Measurements from ENCODE around the gene GRAMD4.

The GRAMD4 gene

DNA sequence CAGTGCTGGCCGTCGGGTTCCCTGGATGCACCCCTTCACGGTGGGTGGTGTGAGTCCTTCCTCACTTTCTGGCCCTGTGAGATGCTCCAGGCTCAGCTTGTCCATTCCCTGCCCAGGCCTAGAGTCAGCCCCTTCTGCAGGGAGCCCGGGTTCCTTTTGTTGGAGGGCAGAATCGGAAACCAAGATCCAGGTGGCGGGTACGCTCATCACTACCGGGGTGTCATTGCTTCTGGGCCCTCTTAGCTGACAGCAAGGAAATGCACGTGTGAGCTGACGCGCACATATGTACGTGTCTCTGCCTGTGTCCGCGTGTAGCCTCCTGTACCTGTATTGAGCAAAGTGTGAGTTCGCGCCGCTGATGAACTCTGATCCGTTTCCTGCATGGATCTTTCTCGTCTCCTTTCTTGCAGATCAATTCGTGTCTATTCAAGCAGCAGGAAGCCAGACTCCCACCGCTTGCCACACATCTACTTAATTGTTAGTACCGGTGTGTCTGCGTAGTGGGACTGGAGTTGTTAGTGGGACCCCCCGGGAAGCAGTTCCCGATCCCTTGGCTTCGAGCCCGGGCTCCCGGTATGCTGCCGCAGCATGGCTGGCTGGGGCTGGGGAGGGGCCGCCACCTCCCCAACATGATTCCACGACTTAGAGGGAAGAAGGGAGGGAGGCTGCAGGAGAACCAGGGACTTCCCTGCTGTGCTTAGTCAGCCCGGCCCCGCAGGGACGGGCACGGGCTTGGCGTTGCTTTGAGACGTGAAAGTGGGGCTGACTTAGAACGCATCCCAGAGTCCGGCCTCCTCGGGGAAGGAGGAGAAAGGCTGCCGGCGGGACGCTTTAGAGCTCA, 35.9 kb upstream of the GRAMD4 start:
- no peak for DNase-seq

DNA sequence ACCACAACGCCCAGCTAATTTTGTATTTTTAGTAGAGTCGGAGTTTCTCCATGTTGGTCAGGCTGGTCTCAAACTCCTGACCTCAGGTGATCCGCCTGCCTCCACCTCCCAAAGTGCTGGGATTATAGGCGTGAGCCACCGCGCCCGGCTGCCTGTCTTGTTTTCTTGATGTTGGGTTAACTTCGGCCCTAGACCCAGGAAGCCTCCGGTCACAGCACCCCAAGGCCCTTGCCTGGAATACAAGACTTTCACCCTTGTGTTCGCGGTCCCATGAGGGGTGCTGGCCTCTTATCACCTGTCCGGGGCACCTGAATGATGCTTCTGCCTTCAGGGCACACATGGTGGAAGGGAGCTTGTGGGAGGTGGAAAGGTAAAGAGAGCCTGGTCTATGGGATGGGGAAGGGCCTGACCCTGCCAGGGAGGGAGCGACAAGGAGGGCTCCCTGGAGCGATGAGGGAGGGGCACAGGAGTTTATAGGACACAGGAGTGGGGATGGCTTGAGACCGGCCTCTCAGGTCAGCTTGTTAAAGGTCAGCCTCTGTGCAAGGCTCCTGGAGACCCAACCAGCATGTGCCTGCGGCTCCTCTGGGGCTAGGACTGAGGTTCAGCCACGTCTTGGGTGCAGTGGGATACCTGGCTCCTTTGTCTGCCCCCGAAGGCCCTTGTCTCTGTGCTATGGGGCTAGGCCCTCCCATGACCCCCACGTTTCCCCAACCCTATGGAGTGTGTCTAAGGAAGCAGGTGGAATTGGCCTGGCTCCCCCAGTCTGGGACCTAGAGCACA, 34.7 kb upstream of the GRAMD4 start:
- no peak for DNase-seq

DNA sequence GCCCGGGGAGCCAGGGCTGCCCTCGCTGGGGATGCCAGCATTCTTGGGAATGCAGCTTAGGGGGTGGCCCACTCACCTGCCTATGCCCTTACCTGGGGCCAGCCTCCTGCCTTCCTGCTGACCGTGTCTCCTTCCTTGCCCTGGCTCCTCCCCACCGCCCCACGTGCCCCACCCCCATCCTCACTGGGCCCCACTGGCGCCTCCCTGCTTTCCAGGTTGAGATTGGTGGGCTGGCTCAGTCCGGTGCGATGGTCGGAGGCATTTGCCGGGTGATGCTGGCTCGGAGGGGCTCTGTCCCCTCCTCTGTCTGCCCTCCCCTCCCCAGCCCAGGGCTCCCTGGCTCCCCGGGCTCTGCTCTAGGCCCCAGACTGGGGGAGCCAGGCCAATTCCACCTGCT, 34.1 kb upstream of the GRAMD4 start:
- no peak for DNase-seq

DNA sequence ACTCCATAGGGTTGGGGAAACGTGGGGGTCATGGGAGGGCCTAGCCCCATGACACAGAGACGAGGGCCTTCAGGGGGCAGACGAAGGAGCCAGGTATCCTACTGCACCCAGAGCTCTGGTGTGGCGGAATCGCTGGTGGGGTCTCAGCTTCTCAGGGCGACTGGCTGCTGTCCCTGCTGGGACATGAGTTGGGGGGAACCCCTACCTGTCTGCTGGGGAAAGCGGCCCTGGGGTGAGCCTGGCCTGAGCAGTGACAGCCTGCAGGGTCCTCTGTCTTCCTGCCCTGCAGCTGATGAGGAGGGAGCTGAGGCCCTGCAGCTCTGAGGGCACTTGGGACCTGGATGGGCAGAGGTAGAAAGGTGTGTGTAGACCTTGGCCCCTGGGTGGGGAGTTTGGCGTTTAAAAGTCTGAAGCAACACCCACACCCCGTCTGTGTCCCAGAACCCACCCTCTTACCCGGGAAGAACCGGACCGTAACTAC, 33.6 kb upstream of the GRAMD4 start:
- no peak for DNase-seq

DNA sequence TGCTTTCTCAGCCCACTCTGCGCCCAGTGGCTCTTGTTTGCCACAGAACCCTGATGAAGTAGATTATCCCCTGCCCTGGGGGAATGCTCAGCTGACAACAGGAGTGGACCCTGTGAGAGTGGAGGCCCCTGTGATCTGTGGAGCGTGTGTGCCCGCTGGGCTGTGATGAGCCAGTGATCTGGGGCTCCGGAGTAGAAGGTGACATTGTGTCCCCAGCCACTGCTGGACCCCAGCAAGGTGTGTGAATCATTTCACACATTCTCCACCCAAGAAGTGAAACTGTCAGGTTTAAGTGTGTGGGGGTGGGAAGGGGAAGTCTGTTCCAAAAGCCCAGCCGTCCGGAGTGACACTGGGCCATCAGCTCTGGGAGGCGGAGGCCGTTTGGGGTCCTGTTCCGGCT, 33.1 kb upstream of the GRAMD4 start:
- DNase-seq: no peak

DNA sequence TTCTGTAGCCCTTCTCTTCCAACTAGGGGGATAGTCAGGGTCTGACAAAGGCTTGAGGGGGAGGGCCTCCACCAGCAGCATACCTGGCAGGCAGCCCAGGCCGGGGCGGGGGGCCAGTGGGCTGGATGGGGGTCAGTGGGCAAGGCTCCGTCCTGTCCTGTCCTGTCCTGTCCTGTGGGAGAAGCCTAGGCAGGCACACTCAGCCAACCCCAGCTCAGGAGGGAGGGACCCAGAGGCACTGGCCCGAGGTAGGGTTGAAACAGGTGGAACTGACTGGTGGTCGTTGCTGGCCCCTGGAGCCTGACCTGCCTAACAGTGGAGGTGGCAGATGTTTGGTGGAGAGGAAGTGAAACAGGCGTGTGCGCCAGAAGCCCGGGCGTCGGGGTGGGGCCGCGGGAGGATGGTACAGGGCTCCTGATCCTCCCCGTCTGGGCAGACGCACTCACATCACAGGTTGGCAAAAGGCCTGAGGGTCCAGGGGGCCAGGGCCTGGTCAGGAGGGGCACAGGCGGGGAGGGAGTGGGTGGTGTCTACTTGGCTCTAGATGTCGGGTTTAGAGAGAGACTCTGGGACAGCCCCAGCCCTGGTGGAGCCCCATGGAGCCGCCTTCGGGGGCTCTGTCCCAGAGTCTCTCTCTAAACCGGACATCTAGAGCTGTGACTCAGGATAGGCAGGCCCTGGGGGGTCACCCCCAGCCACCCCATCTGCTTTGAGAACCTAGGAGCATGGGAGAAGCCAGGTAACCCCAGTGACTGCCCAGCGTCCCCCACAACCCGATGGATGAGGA, 32.5 kb upstream of the GRAMD4 start:
- DNase-seq: peak; percentile 40 to 43

DNA sequence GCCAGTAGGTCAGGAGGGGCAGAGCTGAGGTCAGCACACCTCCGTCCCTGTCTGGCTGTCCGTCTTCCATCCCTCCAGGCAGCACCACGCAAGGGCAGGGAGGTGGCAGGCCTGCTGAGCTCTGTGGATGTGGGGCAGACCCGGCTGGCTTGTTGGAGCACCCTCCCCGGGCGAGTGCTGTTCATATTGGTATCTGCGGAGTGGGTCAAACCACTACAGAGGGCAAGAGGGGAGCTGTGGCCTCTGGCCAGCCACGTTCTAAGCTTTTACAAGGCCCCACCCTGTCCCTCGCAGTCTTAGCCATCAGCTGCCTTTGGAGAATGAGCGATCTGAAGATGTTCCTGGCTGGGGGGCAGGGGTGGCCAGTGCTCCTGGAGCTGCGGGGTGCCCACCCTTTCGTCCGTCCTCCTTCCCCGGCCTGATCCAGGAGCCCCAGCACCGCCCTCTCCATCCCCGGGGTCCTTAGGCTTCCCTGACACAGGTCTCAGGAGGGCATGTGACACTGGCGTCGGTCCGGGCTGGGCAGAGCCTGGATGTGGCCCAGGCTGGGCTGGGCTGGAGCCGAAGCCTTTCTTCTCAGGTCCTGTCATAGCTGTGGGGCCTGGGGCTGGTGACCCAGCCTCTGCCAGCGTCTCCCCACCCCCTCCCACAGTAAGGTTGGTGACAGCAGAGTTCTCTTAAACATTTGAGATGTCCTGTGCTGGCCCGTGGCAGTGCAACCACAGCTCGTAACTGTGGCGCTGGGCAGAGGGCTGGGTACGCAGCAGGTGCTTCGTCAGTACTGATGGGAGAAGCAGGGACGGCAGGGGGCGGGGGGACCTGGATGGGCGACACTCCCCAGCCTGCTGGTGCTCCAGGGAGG, 31.7 kb upstream of the GRAMD4 start:
- no peak for DNase-seq

DNA sequence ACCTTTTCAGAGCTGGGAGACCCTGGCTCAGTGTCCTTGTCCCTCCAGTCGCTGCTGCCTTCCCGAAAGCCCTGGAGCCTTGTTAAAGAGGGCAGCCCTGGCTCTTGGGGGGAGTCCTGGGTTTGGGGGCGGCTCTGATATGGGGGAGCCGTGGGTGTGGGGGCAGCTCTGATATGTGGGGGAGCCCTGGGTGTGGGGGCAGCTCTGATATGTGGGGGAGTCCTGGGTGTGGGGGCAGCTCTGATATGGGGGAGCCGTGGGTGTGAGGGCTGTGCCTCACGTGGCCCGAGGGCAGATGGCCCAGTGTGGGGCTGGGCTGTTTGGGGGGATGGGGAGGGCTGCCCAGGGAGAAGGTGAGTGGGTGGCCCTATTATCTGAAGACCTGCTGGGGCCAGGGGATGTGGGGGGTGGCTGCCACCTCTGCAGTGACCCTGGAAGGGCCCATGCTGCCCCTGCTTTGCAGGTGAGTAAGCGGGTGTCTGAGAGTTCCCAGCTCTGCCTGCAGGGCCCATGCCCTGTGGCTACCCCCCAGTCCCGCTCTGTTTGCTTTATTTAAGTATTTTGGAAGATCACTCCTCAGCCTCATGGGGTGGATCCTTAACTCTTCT, 30.9 kb upstream of the GRAMD4 start:
- no peak for DNase-seq

DNA sequence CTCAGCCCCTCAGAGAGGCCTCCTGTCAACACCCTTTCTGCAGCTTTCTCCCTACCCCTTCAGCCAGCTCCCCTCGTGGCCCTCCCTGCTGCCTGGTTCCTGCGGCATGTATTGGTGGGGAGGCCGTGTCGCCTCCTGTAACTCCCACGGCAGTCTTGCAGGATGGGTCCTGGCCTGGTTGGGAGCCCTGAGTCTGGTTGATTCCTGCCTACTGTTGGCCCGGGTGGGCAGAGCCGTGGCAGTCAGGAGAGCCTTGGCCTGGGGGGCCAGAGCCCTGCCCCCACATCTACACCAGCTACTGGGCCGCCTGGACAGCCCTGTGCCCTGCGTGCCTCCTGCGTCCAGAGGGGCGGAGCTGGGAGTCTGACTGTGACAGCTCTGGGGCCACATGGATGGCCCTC, 30.3 kb upstream of the GRAMD4 start:
- DNase-seq: no peak

DNA sequence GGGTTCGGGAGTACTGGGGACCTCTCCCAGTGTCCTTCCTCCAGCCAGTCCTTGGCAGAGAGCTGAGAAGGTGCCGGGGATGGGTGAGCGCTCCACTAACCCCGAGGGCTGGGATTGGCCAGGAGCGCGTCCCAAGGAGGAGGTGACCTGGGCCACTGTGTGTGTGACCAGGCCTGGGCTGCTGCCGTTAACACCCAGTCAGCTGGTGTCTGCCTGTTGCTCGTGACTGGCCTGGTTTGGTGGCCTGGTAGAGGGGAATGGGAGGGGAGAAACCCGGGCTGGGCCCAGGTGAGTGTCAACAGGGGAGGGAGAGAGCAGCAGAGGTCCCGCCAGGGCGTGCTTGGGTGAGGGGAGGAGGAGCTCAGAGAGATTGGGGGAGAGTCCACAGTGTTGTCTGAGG, 29.9 kb upstream of the GRAMD4 start:
- DNase-seq: no peak

DNA sequence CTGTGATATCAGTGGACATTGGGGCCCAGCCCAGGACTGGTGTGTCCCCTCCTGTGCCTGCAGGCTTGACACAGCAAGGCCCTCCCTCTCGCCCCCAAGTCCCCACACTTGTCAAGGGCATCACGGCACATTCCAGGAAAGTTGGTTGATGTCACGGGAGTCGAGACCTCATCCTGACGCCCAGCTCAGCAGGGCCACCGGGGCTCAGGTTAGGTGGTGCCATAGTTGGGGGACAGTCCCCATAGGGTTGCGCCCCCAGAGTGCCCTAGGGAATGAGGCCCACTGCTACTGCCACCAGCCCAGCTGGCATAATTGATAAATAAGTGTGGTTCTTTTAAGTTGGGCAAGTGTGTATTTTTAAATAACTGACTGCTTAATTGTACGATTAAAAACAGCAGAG, 28.3 kb upstream of the GRAMD4 start:
- no peak for DNase-seq

DNA sequence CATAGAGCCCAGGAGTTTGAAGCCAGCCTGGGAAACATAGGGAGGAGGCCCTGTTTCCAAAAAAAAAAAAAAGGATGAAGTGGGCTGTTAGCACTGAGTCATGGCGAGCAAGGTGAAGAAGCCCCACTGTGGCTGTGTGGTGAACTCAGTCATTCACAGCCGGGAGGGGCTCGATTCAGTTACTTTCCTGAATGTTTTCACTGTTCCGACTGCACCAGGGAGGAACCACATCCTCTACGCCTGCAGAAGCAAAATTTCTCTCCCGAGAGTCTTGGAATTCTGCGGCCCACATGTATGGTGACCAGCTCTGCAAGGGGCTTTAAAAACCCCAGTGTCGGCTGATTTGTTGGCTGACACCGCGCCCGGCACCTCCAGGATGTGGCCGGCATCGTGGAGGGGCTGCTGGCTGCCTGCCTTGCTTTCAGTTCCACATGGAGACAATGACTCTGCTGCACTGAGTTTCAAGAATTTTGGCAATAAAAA, 27.8 kb upstream of the GRAMD4 start:
- DNase-seq: peak; percentile 78 to 81

DNA sequence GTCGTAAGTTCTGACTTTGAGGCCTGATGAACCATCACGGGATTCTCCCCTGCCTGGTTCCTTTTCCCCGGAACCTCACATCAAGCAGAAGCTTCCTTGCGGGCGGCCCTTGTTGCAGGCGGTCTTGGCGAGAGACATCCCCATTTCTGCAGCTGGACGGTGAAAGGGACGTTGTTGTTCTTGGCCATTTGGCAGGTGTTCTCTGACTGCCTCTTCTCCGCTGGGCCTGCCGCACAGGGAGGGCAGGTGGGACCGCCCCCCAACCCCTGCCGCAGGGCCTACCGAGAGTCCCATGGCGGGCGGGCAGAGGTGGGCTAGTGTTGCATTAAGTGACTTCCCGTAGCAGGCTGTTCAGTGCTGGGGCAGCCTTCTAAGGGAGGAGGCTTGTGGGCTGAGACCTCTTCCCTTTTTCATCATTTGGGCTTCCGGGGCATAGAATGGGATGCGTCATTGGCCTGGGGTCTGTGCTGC, 26.9 kb upstream of the GRAMD4 start:
- DNase-seq: peak; percentile 37 to 50

DNA sequence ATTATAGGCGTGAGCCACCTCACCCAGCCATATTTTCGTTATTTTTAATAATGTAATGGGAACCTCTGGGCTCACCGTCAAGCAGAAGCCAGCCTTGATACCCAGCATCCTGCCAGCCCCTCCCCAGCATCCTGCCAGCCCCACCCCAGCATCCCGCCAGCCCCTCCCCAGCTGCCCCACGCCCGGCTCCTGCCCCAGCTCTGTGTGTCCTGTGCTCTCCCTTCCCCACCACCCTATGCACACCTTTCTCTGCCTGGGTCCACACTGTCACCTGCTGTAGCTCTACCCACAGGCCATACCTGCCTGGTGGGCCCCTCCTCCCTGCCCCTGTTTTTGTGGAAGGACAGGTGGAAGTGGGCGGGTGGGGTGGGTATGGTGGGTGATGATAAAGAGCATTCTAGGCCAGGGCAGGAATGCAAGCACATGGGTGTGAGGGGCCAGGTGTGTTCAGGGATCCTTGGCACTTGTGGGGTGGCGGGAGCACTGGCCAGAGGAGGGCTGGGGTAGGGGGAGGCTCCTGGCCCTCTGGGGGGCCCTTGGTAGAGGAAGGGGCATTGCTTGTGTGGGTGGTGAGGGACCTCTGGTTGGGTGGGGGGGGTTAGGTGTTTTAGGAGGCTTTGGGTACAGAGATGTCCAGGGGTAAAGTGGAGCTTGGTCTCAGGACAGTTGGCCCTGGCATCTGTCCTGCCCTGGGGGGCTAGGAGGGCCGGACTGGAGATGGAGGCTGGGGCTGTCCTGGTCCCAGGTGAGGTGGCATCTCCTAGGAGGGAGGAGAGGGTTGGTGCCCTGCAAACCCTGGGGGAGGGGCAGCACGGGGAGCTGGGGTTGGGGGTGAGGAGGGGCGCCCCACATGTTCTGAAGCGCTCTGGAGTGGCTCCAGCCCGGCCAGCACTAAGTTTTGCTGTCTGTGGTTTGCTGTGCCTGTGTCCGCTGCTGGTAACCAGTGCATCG, 25.9 kb upstream of the GRAMD4 start:
- DNase-seq: no peak

DNA sequence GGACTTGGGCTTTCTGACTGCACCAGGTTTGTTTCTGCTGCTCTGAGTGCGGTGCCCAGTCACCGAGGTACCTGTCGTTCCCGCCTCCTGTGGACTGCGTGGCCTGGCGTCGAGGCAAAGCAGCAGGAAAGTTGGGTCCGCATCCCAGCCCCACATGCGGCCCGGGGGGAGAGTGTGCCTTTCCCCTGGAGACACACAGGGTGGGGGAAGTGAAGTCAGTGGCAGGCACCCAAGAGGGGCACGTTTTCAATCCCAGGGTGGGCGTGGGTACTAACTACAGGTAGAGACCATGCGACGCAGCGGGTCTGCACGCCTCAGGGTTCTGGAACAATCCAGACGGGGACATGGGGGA, 25.3 kb upstream of the GRAMD4 start:
- no peak for DNase-seq

DNA sequence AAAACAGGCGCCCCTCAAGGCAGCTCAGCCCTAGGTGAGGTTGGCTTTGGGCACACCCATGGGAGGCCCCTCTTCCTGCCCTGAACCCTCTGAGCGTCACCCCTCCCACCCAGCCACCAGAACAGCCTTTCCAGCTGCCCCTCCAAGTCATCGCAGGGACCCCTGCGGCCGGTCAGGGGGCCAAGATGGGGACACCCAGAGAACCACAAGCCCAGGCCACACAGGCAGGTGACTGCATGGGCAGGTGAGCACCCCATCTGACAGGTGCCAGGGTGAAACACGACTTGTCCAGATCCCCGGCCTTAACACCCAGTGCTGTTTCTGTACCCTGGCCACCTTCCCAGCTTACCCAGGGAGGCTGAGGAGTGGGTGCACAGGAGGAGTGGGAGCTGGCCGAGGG, 24.6 kb upstream of the GRAMD4 start:
- DNase-seq: no peak

DNA sequence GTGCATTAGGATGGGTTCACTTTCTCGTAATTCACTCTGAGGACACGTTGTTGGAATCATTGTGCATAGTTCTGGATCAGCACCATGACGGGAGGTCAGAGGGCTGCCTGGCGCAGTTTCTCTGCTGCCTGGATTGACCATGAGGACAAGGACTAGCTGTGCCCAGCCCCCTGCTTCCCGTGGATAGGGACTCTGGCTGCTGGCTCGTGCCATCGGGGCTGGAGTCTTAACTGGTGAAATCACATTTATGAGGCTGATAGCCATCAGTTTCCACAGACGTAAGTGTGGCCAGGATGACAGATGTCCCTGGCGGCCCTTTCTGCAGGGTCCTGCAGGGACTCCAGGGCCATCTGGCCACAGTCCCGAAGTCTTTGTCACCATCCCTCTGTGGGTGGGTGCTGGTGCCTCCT, 24.1 kb upstream of the GRAMD4 start:
- DNase-seq: no peak

DNA sequence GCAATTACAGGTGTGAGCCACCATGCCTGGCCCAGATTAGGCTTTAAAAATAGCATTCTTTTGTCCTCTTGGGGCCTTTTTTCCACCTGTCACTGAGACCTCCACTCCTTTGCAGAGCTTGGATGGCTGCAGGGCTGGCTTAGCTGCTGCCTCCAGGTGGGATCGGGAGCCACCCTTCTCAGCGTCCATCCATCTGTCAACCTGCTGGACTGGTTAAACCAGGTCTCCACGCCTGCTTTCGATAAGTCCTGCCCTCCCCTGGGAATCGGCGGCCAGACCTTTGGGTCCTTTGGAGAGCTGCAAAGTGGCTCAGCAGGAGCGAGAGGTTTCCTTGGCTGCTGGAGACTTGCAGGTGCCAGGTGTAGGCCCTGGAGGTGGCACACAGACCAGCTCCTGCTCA, 23.4 kb upstream of the GRAMD4 start:
- no peak for DNase-seq

DNA sequence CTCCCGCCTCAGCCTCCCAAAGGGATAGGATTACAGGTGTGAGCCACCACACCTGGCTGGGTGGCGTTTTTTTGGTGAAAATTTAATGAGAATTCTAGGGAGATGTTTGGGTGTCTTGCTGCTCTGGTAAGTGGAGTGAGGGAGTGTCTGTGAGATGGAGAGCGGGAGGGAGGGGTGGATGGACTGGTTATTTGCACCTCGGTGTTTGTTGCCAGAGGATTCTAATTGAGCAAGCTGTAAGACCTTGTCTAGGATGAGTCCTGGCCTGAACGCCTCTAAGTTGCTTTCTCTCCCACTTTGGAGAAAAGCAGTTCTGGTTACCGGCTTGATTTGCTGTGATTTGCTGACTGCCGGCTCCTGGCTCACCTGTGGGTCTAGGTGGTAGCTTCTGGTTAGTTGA, 22.0 kb upstream of the GRAMD4 start:
- no peak for DNase-seq

DNA sequence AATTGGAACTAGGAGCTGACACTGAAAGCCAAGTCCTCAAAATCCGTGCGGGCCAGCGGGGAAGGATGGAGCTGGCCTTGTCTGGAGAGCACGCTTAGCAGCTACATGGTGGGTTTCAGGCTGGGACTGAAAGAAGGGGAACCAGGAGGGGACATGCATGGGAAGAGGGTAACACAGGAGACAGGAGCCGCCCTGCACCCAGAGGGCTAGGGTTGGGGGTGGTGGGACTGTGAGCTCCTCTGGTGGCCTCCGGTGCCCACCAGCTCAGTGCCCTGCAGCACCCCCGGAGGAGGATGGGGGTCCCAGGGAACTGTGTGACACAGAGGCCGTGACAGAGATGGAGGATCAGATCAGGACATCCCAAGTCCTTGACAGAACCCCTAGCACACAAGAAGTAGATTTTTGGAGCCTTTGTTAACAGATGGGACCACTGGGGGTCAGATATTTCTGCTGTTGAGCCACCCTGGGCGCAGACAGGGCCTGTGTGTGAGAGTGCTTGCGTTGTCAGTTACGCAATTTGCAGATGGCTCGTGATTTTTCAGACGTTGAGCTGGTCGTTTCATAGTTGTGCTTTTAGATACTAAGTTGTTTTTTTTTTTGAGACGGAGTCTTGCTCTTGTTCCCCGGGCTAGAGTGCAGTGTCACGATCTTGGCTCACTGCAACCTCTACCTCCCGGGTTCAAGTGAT, 21.3 kb upstream of the GRAMD4 start:
- no peak for DNase-seq
